Cardiac muscle cell (in vitro differentiated cells and primary cell): ENCODE measurements around the gene SEMA4A. TPM values are rescaled to one million over a fixed set of nuclear protein-coding genes. Genes with fewer than 3 reads are reported as not detected.

Source experiments
- DNase-seq, 2 donors: peaks; one replicate each; pipeline versions ENCODE4 v3.0.0 to v3.0.0-alpha.2; 2010 to 2017; ENCODE audit warnings: low read depth in 1 of 2, low spot score in 1 of 2
- H3K27ac ChIP-seq: fragments of 200-600 bp; sonication (generic); 2 replicates; pipeline ENCODE4 v1.5.1; 2016
- H3K27me3 ChIP-seq: fragments of 200-600 bp; sonication (generic); 2 replicates; pipeline ENCODE4 v1.6.0; 2016; ENCODE audit warnings: control low read depth
- H3K36me3 ChIP-seq: fragments of 200-600 bp; sonication (generic); 2 replicates; pipeline ENCODE4 v1.5.1; 2016; ENCODE audit warnings: control low read depth
- H3K4me1 ChIP-seq: fragments of 200-600 bp; sonication (generic); 2 replicates; pipeline ENCODE4 v1.8.1; 2017; ENCODE audit warnings: low read depth, mild to moderate bottlenecking, mixed run types
- H3K4me3 ChIP-seq: fragments of 200-600 bp; sonication (generic); 2 replicates; pipeline ENCODE4 v1.5.1; 2016; ENCODE audit warnings: mild to moderate bottlenecking
- H3K9me3 ChIP-seq: fragments of 200-600 bp; sonication (generic); 2 replicates; pipeline ENCODE4 v1.5.1; 2017; ENCODE audit warnings: low read depth, mild to moderate bottlenecking, control low read depth
- CTCF ChIP-seq: IDR thresholded peaks from 2 replicates; pipeline ENCODE4 v1.5.1; 2012; ENCODE audit warnings: low read depth, mild to moderate bottlenecking, low read length
- polyA plus RNA-seq: library from polyadenylated mRNA; unstranded; fragments of >200 nt; fragmentation: Nextera tagmentation; extraction: Ambion mirVana; gene quantifications from 2 replicates; pipeline ENCODE4 v1.2.1, GENCODE V29; 2016
- total RNA-seq: library from RNA; depleted of rRNA; stranded (reverse); fragments of >200 nt; gene quantifications from 2 replicates; pipeline ENCODE4 v1.2.3, GENCODE V29; 2016

SEMA4A gene
- total RNA-seq (3.6 and 8.6 TPM in 2 replicates), polyA plus RNA-seq (0.65 and 2.9 TPM in 2 replicates)

- H3K36me3 ChIP-seq: no peaks in the 10 kb centered on the region
- no peaks in the 10 kb centered on the region for H3K9me3 ChIP-seq
- no peak for TF ChIP-seq CTCF
- DNase-seq: no peak
- no peaks in the 10 kb centered on the region for H3K4me1 ChIP-seq
- H3K27me3 ChIP-seq: peaks cover 21% of the 10 kb centered on the region
- H3K27ac ChIP-seq: no peak within 1 kb of the TSS
- no peak within 1 kb of the TSS for H3K4me3 ChIP-seq
Measured at GRCh38 chr1:156153362-156153761, at the start of gene SEMA4A. Gene SEMA4A (plus strand): TSS chr1:156153585. CDS start chr1:156154579, 994 bp downstream.

GRCh38 chr1:156104065-156104810, 49.1 kb upstream of the SEMA4A start:
- Histone ChIP-seq H3K4me3 (no peak overlapping the region), H3K36me3 (no peaks in the 10 kb centered on the region), H3K9me3 (no peaks in the 10 kb centered on the region), H3K27ac (peak overlapping the region; percentile 98), H3K27me3 (no peaks in the 10 kb centered on the region), H3K4me1 (peaks cover 45% of the 10 kb centered on the region)
- TF ChIP-seq CTCF: no peak
- DNase-seq: peak; percentile 44 to 92

GRCh38 chr1:156104861-156105832, 48.2 kb upstream of the SEMA4A start:
- TF ChIP-seq CTCF: no peak
- Histone ChIP-seq H3K4me1 (peaks cover 45% of the 10 kb centered on the region), H3K9me3 (no peaks in the 10 kb centered on the region), H3K27ac (peak overlapping the region; percentile 98), H3K36me3 (no peaks in the 10 kb centered on the region), H3K4me3 (no peak overlapping the region), H3K27me3 (no peaks in the 10 kb centered on the region)
- peak in 1 of 2 donors; percentile 75 for DNase-seq

- no peaks in the 10 kb centered on the region for H3K27me3 ChIP-seq
- peak; percentile 54 to 59 for DNase-seq
- no peaks in the 10 kb centered on the region for H3K36me3 ChIP-seq
- H3K9me3 ChIP-seq: no peaks in the 10 kb centered on the region
- TF ChIP-seq CTCF: no peak
- peak overlapping the region; percentile 9 for H3K4me3 ChIP-seq
- H3K27ac ChIP-seq: peak overlapping the region; percentile 98
- peaks cover 45% of the 10 kb centered on the region for H3K4me1 ChIP-seq
Measured at GRCh38 chr1:156106624-156107488, 46.5 kb upstream of the SEMA4A start.

- no peak for DNase-seq
- no peaks in the 10 kb centered on the region for H3K9me3 ChIP-seq
- no peak overlapping the region for H3K4me3 ChIP-seq
- H3K4me1 ChIP-seq: peaks cover 45% of the 10 kb centered on the region
- TF ChIP-seq CTCF: no peak
- no peaks in the 10 kb centered on the region for H3K36me3 ChIP-seq
- H3K27ac ChIP-seq: peak overlapping the region; percentile 98
- no peaks in the 10 kb centered on the region for H3K27me3 ChIP-seq
Measured at GRCh38 chr1:156108057-156108456, 45.3 kb upstream of the SEMA4A start.
